AG04450 (cell line): Measurements from ENCODE around the gene FUS. TPM values are rescaled to one million over a fixed set of nuclear protein-coding genes. Genes with fewer than 3 reads are reported as not detected.

ENCODE experiments used
- CTCF ChIA-PET: fragments of 300-600, 350-600 bp; formaldehyde crosslinking; extraction: SDS; loops from one replicate; lab custom pipeline; 2022; ENCODE audit warnings: antibody characterized with exemption, inconsistent platforms; lab: Charles Lee
- POLR2A ChIA-PET: fragments of 350-600 bp; formaldehyde crosslinking; extraction: SDS; loops from one replicate; lab custom pipeline; 2021; ENCODE audit warnings: antibody characterized with exemption, inconsistent platforms; lab: Yijun Ruan, JAX
- DNase-seq: peaks from one replicate; pipeline ENCODE4 v3.0.0-alpha.2; 2011; ENCODE audit warnings: low read depth, low spot score
- H3K27ac ChIP-seq: one replicate; pipeline ENCODE4 v1.5.1; 2012; ENCODE audit warnings: low read depth, low read length, control low read depth
- H3K27me3 ChIP-seq: one replicate; pipeline ENCODE4 v1.6.0; 2012; ENCODE audit warnings: low read length; ENCODE audit not compliant: control insufficient read depth, insufficient read depth
- H3K4me3 ChIP-seq: 2 replicates; pipeline ENCODE4 v1.5.1; 2011; ENCODE audit warnings: mild to moderate bottlenecking, low read depth, low read length, control low read depth
- H3K9me3 ChIP-seq: 2 replicates; pipeline ENCODE4 v1.5.1; 2012; ENCODE audit warnings: low read length; ENCODE audit not compliant: control insufficient read depth, insufficient read depth
- polyA plus RNA-seq: library from polyadenylated mRNA; depleted of rRNA; stranded (reverse); fragments of >200 nt; gene quantifications from 2 replicates; pipeline ENCODE4 v1.2.3, GENCODE V29; 2011
- TF ChIP-seq, protein P1 (sequence below): IDR thresholded peaks from 2 replicates; pipeline ENCODE4 v1.5.1; 2011; ENCODE audit warnings: low read depth, low read length, control low read depth, inconsistent platforms

The FUS gene
- polyA plus RNA-seq, 1 experiment = 166 TPM

DNA sequence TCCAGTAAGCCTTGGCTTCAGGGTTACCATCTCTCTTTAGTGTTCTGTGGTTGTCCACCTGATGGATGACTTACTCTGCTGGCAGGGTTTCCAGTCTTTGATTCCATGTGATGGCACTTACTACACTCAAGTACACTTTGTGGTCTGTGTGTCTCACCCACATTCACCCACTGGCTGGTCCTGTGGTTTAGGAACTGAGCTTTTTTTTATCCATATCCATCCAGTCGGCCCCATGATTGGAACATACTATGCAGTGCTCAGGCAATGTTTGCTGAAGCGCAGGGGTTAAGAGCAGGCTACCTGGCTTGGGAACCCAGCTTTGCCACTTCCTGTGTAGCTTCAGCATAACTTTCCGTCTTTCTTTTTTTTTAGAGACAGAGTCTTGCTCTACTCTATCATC lies 2.8 kb upstream of the FUS start:
- Histone ChIP-seq H3K27me3 (no peaks in the 10 kb centered on the region), H3K27ac (no peak overlapping the region), H3K4me3 (no peak overlapping the region), H3K9me3 (no peaks in the 10 kb centered on the region; the same call in 1 of the 2 replicates)
- DNase-seq = no peak
- POLR2A ChIA-PET = interaction anchor here (0.6 kb wide), 1 partner anchor 52 kb away, joined by 5 read pairs; no protein-coding TSS in a partner anchor
- TF ChIP-seq, protein P1, sequence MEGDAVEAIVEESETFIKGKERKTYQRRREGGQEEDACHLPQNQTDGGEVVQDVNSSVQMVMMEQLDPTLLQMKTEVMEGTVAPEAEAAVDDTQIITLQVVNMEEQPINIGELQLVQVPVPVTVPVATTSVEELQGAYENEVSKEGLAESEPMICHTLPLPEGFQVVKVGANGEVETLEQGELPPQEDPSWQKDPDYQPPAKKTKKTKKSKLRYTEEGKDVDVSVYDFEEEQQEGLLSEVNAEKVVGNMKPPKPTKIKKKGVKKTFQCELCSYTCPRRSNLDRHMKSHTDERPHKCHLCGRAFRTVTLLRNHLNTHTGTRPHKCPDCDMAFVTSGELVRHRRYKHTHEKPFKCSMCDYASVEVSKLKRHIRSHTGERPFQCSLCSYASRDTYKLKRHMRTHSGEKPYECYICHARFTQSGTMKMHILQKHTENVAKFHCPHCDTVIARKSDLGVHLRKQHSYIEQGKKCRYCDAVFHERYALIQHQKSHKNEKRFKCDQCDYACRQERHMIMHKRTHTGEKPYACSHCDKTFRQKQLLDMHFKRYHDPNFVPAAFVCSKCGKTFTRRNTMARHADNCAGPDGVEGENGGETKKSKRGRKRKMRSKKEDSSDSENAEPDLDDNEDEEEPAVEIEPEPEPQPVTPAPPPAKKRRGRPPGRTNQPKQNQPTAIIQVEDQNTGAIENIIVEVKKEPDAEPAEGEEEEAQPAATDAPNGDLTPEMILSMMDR = no peak
- CTCF ChIA-PET = interaction anchor here (2.3 kb wide), 1 partner anchor 35 kb away, joined by 16 read pairs; no protein-coding TSS in a partner anchor

DNA sequence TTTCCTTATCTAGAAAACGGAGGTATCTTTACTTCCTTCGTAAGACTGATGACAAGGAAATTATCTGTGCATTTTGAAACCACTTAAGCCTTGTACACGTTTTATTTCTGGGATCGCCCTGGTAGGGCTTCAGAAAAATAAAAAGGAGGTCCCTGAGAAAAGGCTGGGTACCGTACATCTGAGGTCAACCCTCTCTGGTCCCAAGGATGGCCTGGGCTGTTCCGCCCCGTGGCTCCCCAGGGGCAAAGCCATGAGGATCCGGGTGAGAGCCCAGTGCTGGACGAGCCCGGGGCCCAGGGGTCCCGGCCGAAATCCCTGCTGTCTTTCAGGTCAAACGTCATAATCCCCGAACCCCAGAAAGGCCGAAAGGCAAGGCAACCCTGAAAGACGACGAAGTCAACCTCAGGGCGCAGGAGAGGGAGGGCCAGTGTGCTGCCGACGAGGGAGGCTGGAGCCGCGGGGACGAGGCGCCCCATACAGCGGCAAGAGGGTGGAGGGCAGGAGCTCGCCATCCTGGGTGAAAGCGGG lies 656 bp upstream of the FUS start:
- POLR2A ChIA-PET = interaction anchor here (0.5 to 2.7 kb wide), 43 partner anchors 8 to 694 kb away, joined by 3 to 75 read pairs (median 6); partner anchors contain the start of genes ARMC5, HSD3B7, KAT8 and PYCARD

DNA sequence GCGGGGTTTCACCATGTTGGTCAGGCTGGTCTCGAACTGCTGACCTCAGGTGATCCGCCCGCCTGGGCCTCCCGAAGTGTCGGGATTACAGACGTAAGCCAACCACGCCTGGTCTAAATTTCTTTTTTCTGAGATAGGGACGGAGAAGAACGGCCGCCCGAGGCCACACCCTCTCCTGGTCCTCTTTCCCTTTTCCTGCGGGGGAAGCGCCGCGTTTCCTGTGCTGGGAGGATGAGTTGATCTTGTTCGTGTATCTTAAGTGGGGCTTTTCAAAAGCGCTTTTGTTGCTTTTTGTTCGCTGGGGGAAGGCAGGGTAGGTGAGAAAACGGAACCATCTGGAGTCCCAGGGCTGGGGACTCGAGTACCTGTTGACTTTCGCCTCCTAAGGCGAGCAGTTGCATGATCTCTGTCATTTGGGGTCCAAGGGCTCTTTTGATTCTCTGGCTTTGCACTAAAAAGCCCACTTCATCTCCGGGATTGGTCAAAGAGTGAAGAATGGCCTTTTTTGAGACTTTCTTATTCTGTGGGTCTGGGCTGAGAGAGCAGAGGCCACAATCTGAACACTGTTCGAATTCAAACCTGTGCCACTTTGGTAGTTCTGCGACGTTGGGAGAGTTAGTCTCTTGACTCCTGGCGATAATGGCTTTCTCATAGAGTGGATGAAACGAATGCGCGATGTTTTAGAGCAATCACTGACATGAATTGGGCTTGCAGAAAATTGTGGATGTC lies 1.3 kb downstream of the FUS start:
- Histone ChIP-seq H3K27me3 (no peaks in the 10 kb centered on the region), H3K4me3 (peak overlapping the region; percentile 95), H3K27ac (peak overlapping the region; percentile 91), H3K9me3 (no peaks in the 10 kb centered on the region; the same call in 1 of the 2 replicates)
- TF ChIP-seq, protein P1 = no peak
- ChIA-PET POLR2A (interaction anchor here (0.5 to 2.7 kb wide), 21 partner anchors 8 to 296 kb away, joined by 3 to 75 read pairs (median 11); partner anchors contain the start of genes ARMC5, HSD3B7, KAT8 and PYCARD), CTCF (no interaction called here)
- no peak for DNase-seq

More for the DNA sequence above, 656 bp upstream of the FUS start:
- Histone ChIP-seq H3K27ac (peak overlapping the region; percentile 91), H3K27me3 (no peaks in the 10 kb centered on the region), H3K9me3 (no peaks in the 10 kb centered on the region; the same call in 1 of the 2 replicates), H3K4me3 (peak overlapping the region; percentile 95)
- CTCF ChIA-PET = interaction anchor here (1.7 kb wide), 1 partner anchor 37 kb away, joined by 7 read pairs; no protein-coding TSS in a partner anchor
- no peak for DNase-seq
- TF ChIP-seq, protein P1 = no peak

DNA sequence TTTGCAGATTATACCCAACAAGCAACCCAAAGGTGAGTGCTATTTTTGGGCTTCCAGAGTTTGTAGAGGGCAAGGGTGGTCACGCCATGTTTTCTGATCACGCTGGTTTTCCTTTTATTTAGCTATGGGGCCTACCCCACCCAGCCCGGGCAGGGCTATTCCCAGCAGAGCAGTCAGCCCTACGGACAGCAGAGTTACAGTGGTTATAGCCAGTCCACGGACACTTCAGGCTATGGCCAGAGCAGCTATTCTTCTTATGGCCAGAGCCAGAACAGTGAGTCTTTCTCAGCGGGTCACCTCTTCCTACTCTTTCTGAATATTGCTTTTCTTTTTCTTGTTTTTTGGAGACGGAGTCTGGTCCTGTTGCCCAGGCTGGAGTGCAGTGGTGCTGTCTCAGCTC lies 2.5 kb downstream of the FUS start:
- Histone ChIP-seq H3K4me3 (peak overlapping the region; percentile 95), H3K27me3 (no peaks in the 10 kb centered on the region), H3K27ac (no peak overlapping the region), H3K9me3 (no peaks in the 10 kb centered on the region; the same call in 1 of the 2 replicates)
- no peak for DNase-seq
- TF ChIP-seq, protein P1 = no peak
- POLR2A ChIA-PET = interaction anchor here (1.0 kb wide), 1 partner anchor 10 kb away, joined by 5 read pairs; no protein-coding TSS in a partner anchor
- CTCF ChIA-PET = interaction anchor here (1.1 to 1.7 kb wide), 3 partner anchors 22 to 229 kb away, joined by 3 to 10 read pairs (median 3); no protein-coding TSS in a partner anchor
